ENCODE results near the gene DHX32. TPM values are rescaled to one million over a fixed set of nuclear protein-coding genes. Genes with fewer than 3 reads are reported as not detected.

The DHX32 gene
- total RNA-seq, 1 donor from 2014 or later = 24.9 TPM

Small RNA genes lying within 50 kb of the gene (small RNA-seq; reads per million reads assigned to genes)
- 0.10 reads per million for gene MIR4484
- gene RF00017 = not detected
- gene RNU2-42P = not detected

Other genes with a start within 250 kb of the DHX32 start
- gene TEX36, start 198.1 kb downstream of the DHX32 start, total RNA-seq = 0.41 TPM
- 45.2 TPM for gene EDRF1, start 161.6 kb downstream of the DHX32 start, total RNA-seq
- gene MMP21, start 105.5 kb downstream of the DHX32 start, total RNA-seq = 0.41 TPM
- gene UROS, start 58.0 kb downstream of the DHX32 start, total RNA-seq = 51.4 TPM
- 35.9 TPM for gene BCCIP, start 57.7 kb downstream of the DHX32 start, total RNA-seq
- 1.2 TPM for gene FANK1, start 15.3 kb upstream of the DHX32 start, total RNA-seq